ENCODE measurements around the gene EEF1AKMT3.

The EEF1AKMT3 gene

GRCh38 chr12:57751432-57751787 is 21.0 kb upstream of the EEF1AKMT3 start:
- no peak for DNase-seq (ENCODE audit: low read depth)

- peak; percentile 100 for DNase-seq (ENCODE audit: low read depth)
Observed at GRCh38 chr12:57751788-57752667, 20.4 kb upstream of the EEF1AKMT3 start, which contains the start of gene CDK4. CDK4 (minus strand) TSS chr12:57752310; CDS start chr12:57751717, 593 bp downstream.

- DNase-seq (ENCODE audit: low read depth), result no peak
Observed at GRCh38 chr12:57752668-57753000, 19.8 kb upstream of the EEF1AKMT3 start.

GRCh38 chr12:57753756-57754337 is 18.6 kb upstream of the EEF1AKMT3 start:
- DNase-seq (ENCODE audit: low read depth), result no peak

- no peak for DNase-seq (ENCODE audit: low read depth)
Observed at GRCh38 chr12:57754411-57755193, 17.8 kb upstream of the EEF1AKMT3 start, which contains the start of gene MARCHF9. MARCHF9 (plus strand) TSS chr12:57755103; CDS start chr12:57755529, 426 bp downstream.

- DNase-seq (ENCODE audit: low read depth), result no peak
Observed at GRCh38 chr12:57755194-57755453, 17.3 kb upstream of the EEF1AKMT3 start.

GRCh38 chr12:57755454-57756372 is 16.7 kb upstream of the EEF1AKMT3 start:
- DNase-seq (ENCODE audit: low read depth), result no peak

GRCh38 chr12:57756406-57757341 is 15.7 kb upstream of the EEF1AKMT3 start:
- no peak for DNase-seq (ENCODE audit: low read depth)

- no peak for DNase-seq (ENCODE audit: low read depth)
Observed at GRCh38 chr12:57757771-57758170, 14.6 kb upstream of the EEF1AKMT3 start.

- no peak for DNase-seq (ENCODE audit: low read depth)
Observed at GRCh38 chr12:57758552-57759359, 13.7 kb upstream of the EEF1AKMT3 start.

GRCh38 chr12:57759360-57759980 is 12.9 kb upstream of the EEF1AKMT3 start:
- no peak for DNase-seq (ENCODE audit: low read depth)

GRCh38 chr12:57760347-57760982 is 11.9 kb upstream of the EEF1AKMT3 start:
- no peak for DNase-seq (ENCODE audit: low read depth)

- DNase-seq (ENCODE audit: low read depth), result no peak
Observed at GRCh38 chr12:57761391-57761998, 10.9 kb upstream of the EEF1AKMT3 start.

- no peak for DNase-seq (ENCODE audit: low read depth)
Observed at GRCh38 chr12:57762463-57762862, 10.0 kb upstream of the EEF1AKMT3 start.

GRCh38 chr12:57763881-57764661 is 8.3 kb upstream of the EEF1AKMT3 start:
- no peak for DNase-seq (ENCODE audit: low read depth)

- no peak for DNase-seq (ENCODE audit: low read depth)
Observed at GRCh38 chr12:57764662-57765002, 7.8 kb upstream of the EEF1AKMT3 start.

- DNase-seq (ENCODE audit: low read depth), result peak; percentile 41
Observed at GRCh38 chr12:57765003-57765697, 7.3 kb upstream of the EEF1AKMT3 start.
